Upper lobe of left lung (tissue), 4 donors: ENCODE measurements around the gene AQP3.

ENCODE experiments used
- CTCF ChIP-seq, 6 experiments: fragments of 450-650 bp in 4 of 6; fragments of 200-600 bp in 2 of 6; sonication (generic) in 2 of 6; IDR thresholded peaks; one replicate each; pipeline ENCODE4 v1.5.1; 2016 to 2019; ENCODE audit warnings: antibody characterized with exemption in 6 of 6
- EP300 ChIP-seq, 4 donors: sonication (generic); formaldehyde crosslinking; IDR thresholded peaks; one replicate each; pipeline ENCODE4 v1.5.1; 2017; ENCODE audit warnings: antibody characterized with exemption in 4 of 4, control low read depth in 2 of 4
- POLR2A ChIP-seq, 4 donors: fragments of 450-650 bp; IDR thresholded peaks; one replicate each; pipeline ENCODE4 v1.5.1; 2016 to 2017; ENCODE audit warnings: antibody characterized with exemption in 4 of 4, mild to moderate bottlenecking in 2 of 4
- POLR2AphosphoS5 ChIP-seq, 2 donors: sonication (generic); formaldehyde crosslinking; IDR thresholded peaks; one replicate each; pipeline ENCODE4 v1.5.1; 2017; ENCODE audit warnings: antibody characterized with exemption in 2 of 2

- TF ChIP-seq CTCF (IDR thresholded peaks at IDR 0.05) (no peak), POLR2A (IDR thresholded peaks at IDR 0.05) (no peak), EP300 (IDR thresholded peaks at IDR 0.05) (no peak), POLR2AphosphoS5 (IDR thresholded peaks at IDR 0.05) (no peak)
These were observed 53.8 kb downstream of the AQP3 start for GRCh38 chr9:33393581-33393980.
